Stimulated activated CD4-positive, alpha-beta T cell treated with anti-CD3 and anti-CD28 coated beads, Interleukin-4, amount 100 ng/mL, for 48 hours (primary cell): ENCODE measurements around the gene RGS6.

Experiments
- DNase-seq, 2 donors: peaks; one replicate each; pipeline ENCODE4 v3.0.0-alpha.2; 2020; ENCODE audit warnings: low read depth in 2 of 2

RGS6 gene

DNA sequence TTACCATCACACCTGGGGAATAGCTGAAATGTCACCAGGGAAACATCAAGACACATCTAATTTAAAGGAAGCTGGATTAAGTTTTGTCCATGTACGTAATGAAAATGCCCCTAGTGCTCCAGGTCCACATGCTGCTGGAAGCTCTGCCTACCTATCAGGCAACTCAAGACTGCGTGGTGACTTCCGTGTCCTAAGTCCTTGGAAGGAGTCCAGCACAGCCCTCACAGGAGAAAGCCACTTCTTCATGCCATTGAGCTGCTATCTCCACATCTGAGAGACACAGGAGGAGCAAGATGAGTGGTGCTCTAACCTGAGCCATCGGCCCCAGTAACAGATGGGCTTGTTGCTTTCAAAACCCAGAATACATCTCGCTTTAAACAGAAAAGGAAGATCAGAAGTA lies 645.3 kb downstream of the RGS6 start:
- no peak for DNase-seq

DNA sequence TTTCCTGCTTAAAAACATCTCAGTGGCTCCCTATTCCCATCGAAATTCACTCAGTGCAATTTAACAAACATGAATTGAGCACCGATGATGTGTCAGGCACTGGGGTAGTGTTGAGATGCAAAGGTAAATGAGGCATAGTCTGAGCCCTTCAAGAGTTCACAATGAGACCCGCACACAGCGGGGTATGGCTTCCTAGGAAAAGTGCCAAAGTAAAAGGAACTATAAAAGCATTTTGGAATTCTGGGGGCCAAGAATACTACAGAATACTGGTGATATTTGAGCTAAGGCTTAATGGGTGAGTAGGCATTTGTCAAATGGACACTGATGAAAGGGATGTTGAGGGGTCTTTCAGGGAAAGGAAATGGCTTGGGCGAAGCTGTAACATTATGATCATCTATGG lies 646.3 kb downstream of the RGS6 start:
- no peak for DNase-seq

DNA sequence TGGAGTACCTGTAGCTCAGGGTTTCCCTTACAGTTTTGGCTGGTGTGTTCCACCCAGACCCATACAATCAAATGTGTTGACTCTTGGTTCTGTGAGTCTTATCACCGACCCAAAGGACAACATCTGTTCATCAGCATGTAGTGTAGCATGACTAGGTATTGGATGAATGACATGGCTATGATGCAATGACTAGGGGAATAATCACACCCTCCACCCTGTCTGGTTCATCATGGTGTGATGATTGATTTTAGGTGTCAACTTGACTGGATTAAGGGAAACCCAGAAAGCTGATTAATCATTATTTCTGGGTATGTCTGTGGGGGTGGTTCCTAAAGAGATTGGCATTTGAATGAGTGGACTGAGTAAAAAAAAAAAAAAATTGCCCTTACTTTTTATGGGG lies 650.4 kb downstream of the RGS6 start:
- no peak for DNase-seq

DNA sequence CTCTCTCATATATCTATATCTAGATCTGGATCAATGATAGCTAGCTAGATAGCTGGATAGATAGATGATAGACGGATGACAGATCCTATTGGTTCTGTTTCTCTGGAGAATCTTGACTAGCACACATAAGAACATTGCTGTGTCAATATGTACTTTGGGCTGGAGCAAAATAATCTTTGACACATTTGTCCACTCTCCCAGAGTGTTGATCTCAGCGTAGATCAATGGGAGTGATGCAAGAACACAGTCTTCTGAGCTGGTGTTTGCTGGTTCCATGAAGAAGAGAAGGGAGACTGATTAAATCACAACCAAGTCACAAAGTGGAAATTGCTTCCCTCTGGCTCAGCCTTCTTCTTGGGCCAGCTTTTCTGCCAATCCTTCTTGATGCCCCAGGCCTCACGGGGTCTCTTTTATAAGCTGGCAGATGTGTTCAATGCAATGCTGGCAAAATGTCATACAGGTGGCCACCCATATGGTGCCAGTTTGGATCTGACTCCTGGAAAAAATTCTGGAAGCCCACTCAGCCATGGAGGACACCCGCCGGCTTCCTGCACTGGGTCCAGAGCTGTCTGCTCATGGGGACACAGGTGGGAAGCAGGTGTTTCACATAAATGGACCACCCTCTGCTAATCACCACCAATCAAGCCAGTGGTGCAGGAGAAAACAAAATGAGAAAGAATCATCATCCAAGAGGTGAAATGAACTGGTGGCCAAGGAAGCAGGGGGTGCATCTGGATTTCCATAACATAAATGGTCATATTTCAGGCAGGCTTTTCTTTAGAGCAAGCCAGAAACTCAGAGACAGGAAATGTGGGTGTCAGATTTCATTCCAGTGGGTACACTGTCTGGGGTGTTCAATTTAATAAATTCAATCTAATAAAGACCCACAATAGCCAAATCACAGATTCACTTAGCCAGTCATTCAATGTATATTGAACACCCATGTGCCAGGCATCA lies 651.4 kb downstream of the RGS6 start:
- no peak for DNase-seq

DNA sequence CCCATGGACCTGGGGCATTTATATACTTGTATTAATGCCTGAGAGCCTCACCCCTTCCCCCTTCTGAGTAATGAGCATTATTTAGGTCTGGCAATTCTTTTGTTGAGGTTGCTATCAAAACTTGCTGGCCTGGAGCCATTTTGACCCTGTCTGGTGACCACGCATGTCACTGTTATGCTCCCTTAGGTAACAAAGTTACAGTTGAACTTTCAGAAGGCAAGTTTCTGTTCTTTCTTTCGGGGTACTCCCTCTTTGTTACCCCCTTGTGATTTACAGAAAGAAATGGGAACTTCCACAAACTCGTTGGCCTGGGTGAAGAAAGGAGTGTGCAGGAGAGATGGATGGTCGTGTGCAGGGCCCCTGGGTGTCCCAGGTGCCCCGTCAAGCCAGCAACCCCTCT lies 656.3 kb downstream of the RGS6 start:
- DNase-seq, result no peak

DNA sequence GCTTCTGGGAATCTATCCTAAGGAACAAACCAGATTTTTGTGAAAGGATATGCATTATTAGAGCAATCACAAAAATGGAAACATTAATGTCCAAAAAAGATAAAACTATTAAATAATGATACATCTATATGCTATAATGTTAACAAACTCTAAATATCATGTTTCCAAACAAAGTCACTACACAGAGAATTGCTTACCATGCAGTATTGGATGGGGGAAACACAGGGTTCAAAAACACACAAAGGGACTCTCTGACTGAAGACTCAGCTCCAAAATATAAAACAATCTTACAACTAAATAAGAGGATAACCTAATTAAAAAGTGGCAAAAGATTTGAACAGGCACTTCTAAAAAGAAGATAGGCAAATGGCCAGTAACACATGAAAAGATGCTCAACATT lies 657.4 kb downstream of the RGS6 start:
- no peak for DNase-seq

DNA sequence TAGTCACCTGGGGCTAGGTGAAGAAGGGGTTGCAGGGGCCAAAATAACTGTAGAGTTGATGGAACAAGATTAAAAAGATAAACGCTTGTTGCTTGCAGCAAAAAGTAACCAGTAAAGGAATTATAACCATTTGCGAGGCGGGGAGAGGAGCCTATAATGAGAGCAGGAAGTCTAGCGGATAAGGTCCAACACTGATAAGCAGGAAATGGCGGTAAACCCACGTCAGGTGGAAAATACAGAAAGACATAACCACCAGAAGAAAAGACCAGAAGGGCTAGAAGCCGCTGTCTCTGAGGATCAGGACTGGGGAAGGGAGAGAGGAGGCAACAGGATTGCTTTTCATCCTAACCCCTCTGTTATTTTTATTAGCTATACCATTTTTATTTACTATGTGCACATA lies 658.3 kb downstream of the RGS6 start:
- DNase-seq, result no peak

DNA sequence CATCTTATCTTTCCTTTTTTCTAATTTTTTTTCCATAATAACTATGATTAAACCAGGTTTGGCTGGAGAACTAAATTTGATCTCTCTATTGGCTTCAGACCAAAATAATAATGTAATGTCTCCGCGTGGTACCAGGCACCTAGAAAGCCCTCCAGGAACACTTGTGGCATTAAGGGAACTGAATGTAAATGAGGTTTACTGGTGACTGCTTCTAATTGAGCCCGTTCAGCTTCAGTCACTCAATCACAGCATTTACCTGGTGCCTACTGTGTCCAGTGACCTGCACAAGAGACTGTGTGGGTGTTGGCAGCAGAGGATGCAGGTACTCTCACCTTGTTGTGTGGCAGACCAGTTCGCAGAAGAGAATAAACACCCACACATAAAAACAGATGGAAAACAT lies 659.2 kb downstream of the RGS6 start:
- DNase-seq, result no peak

DNA sequence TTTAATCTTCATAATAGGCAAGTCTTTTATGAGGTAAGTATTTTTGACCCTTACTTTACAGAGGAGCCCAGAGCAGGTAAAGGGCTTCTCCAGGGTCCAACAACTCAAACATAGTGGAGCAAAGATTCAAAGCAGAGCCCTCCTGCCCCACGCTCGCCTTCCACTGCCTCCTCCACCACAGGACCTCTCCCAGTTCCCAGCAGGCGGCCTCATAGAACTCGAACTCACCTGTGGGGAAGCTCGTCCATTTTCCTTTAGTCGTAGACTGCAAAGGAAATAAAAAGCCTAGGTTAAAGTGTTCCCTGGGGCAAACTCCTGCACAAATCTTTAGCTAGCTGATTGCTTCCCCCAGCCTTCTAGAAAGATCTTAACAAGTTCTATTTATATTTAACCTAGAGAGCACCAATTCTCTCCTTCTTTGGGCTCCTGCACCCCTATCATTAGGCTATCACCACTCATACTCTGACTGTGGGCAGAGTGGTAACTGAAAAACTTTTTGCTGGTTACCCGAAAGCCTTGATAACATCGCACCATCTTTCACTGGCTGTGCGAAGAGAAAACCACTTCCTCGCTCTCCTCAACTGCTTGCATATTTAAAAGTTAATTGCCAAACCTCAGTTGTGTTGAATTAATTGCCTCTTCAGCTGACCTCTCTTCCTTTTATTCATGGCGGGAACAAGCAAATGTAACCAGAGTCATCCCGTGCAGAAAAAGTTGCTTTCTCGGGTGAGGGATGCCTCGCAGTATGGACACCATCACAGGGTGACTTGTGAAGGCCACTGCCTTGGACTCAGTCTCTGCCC lies 662.1 kb downstream of the RGS6 start:
- DNase-seq, result peak in 1 of 2 donors; percentile 19

DNA sequence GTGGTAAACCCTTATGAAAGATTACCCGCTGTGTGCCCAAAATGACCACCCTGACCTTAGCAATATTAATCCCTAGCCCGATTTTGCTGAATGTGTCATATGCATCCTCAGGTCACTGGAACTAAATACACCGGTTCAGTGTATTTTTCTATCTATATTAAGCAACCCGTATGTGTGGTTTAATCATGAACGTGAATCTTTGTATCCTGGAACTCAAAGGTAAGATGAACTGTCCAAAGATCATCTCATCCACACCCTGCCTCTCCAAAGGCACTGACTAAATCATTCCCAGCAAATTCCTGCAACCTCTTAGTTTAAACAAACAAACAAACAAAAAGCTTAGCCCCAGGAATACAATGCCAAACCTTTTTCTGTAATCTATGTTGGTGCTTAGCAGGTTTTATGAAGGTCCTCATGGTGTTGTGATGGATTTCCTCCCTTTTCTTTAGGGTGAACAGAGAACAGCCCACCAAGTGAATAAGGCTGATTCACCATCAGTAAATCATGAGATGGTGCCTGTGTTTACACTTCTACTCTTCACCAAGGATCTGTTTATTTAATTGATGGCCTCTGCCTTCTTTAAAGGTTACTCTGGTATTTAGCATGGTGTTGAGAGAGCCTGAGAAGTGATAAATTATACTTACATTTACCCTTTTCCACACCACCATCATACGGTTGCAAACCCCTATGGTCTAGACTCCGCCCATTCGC lies 663.1 kb downstream of the RGS6 start:
- DNase-seq, result no peak

DNA sequence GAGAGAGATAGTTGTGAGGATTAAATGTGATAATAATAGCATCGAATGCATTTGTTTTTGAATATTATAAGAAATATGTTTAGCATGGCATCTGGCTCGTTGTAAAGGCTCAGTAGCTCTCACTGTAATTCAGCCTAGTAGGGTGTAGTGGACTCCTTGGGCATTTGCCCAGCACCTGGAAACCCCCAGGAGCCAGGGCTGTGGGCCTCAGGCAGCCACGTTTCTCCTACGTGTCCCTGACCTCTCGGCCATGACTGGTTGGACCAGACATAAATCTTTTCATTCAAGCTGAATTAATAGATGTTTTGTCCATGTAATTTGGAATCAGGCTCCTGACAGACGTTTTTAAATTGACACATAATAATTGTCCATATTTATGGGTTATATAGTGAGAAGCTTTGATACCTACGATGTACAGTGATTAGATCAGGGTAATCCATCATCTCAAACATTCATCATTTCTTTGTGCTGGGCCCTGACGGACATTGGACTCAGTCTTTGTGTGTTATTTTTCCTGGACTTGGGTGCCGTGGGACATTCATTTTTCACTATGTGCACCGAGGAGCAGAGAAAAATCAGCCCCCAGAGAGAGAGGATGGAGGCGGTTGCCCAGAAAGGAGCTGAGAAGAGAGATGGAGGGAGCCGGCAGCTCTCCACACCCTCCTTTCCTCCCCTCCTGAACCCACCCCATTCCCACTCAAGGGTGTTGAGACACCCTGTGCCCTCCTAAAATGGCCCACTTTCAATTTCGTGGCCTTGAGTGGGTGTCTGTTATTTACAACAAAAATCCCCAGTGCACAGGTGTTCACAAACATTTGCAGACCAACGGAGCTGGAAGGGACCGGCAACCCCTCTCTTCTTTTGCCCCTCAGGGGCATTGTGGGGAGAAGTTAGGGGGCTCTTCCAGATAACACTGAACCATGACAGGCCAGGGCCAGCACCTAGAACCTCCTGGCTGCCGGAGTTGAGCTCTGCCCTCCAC lies 665.3 kb downstream of the RGS6 start:
- no peak for DNase-seq

DNA sequence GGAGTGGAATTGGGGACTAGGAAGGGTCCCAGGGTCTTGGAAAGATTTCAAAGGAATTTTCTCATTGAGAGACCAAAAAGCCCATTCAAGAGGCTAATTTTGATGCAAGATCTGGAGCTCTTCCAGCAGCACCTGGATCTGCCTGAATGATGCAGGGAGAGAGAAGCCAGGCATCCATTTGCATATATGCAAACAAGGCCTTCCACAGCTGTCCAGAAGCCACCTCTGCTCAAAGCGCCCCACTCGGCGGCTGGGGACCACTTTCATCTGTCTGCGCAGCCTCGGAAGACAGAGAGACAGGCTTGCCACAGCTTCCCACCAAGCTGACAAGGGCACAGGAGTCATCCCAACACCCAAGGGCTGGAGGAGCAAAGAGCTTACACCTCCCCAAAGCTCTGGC lies 666.1 kb downstream of the RGS6 start:
- DNase-seq, result no peak

DNA sequence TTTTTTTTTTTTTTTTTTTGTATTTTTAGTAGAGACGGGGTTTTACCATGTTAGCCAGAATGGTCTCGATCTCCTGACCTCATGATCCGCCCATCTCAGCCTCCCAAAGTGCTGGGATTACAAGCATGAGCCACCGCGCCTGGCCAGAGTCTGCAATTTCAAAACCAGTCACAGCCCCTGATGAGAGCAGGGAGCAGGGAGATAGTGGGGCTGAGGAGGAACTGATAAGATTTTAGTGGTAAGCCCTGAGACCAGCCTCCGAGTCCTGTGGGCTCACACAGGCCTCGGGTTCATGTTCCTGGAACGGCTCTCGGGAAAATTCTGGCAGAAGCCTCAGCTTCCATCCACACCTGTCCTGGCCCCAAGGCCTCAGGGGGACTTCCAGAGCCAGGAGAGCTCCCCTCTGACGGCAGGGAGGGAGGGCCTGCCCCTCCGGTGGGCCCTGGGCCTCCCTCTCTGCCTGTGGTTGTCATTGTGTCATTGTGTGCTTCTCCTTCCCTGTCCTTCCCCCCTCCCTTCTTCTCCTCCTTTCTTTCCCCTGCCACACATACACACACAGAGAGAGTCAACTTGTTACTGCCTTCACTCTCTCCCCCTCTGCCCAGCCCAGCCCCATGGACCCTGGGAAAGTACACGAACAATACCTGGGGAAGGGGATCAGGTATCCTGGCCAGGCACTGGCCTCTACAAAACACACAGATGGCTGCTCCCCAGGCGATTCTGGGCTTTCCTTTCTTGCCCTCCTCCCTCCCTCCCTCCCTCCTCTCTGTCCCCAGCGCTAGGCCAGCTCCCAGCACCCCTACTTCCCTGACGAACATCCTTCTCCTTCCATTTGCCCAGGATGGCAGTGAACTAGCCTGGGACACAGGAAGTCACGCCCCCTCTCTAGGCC lies 667.6 kb downstream of the RGS6 start:
- DNase-seq, result no peak

DNA sequence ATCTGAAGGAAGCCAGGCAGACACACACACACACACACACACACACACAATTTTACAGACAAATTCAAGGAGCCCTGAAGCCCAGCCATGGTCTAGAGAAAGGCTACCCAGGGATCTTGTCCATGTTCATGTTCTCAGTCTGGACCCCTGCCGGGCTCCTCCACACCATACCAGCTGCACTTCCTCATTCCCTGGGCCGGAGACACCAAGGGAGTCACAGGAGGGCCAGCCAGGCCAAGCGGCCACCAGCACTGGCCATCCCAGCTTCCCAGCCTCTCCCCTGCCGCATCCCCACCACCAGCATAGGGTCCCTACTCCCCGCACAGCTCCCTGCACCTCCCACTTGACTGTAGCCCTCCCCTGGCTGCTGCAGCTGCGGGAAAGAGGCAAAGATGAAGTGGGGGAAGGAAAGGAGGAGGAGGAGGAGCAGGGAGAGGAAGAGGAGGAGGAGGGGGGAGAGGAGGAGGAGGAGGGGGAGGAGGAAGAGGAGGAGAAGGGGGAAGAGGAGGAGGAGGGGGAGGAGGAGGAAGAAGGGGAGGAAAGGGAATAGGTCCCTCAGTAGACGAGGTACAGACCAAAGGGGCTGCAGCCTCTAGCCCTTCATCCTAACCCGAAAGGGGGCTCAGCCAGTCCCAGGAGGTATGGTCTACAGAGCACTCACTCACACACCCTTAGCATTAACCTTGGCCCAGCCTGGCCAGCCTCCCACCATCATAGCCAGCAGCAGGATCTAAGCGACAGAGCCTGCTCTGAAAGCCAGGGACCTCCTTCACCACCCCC lies 668.5 kb downstream of the RGS6 start:
- no peak for DNase-seq

DNA sequence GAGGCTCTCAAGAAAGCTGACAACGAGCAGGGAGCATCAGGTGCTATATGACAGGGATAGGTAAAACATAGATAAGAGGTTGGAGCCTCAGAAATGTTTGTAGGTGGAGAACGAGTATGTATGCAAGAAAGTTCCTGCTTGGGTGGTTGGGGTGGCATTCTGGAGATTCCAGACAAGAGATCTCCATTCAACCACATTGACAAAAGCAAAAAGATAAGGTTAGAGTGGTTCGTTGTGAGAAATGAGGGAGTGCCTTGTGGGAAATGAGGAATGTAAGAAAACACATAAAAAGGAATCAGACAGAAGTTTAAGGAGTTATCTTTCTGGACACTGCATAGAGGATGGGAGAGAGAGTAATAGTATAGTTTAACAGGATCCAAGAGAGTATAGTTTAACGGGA lies 671.4 kb downstream of the RGS6 start:
- no peak for DNase-seq

DNA sequence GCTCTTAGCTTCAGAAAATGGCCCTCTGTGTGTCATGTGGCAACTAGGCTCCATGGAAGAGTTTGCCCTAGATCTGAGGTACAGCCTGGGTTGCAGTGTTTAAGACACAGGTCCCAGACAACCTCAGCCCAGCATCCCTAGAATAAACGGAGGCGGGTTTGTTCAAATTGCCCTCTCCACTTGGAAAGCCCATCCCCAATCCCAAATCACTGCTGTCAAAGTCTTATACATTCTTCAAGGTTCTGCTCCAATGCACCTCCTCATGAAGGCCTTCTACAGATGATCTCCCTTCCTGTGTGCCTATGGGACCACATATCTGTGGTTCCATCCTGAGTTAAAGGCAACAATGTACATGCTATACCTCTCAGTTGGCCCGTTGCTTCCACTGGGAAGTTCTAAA lies 671.9 kb downstream of the RGS6 start:
- no peak for DNase-seq

DNA sequence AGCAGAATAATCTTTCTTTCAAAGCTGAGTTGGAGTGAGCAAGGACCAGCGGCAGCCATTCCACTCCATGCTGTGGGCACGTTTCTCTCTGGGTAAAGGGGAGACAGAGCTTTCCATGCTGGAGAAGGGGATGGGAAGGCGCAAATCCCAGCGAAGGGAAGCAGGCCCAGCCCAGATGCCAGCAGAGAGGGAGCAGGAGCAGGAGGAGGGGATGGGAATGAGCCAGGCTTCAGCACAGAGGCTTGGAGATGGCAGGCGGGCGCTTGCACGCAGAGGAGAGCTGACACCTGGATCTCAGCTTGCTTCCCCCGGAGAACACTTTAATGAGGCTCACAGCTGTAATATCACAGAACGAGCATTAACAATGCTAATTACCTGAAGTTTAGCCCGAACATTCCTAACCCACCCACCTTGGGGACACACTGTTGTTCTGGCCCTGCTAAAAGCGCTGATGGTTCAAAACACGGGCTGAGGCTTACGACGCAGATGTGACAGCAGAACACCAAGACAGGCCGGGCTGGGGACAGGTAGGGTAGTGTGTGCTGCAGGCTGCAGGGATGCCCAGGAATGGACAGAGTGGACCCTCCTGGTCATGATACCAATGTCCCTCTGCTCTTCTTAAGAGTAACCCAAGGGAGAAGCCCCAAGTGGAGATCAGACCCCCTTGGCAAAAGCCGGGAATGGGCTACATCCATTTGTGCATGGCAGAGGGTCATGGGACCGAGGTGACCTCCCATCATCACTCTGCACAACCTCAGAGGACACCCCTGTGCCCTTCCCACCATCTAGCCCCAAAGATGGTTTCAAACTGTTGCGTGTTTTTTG lies 673.1 kb downstream of the RGS6 start:
- no peak for DNase-seq

DNA sequence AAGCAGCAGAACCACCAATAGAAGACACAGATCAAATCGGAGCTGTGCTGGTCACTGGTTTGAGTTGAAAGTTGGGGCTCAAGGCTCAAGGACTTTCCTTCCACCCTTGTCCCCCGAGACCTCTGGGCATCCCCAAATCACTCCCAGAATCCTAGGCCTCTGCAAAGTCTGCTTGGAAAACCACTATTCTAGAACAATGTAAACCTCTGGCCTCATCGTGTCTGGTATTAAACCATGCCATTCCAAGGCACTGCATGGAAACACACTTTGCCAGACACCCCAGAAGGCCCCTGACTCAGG lies 673.6 kb downstream of the RGS6 start:
- DNase-seq, result no peak

DNA sequence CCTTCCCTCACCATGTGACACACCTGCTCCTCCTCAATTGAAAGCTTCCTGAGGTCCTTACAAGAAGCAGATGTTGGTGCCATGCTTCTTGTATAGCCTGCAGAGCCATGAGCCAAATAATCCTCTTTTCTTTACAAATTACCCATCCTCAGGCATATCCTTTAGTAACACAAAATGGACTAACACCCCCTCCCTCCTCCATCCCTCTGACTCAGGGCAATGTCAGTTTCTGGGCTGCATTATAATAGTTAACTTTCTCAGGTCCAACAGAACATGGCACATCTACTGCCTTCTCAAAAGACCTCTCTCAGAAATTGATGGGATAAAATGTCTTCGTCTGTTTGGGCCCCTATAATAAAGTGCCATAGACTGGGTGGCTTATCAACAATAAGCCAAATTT lies 674.6 kb downstream of the RGS6 start:
- DNase-seq, result no peak
